ENCODE data around the gene PDZRN3. TPM values are rescaled to one million over a fixed set of nuclear protein-coding genes. Genes with fewer than 3 reads are reported as not detected.

The PDZRN3 gene
- total and polyA plus RNA-seq, 2 donors (not counting 3 experiments of a cell fraction or from before 2014, with no cell fraction given): not detected

- ChIA-PET CTCF (no interaction called here), POLR2A (no interaction called here)
- Histone ChIP-seq H3K4me3 (replicated peaks in 1 of 3; ENCODE audit: insufficient read depth in 1 of 3, low read depth in 1 of 3, low read length in 3 of 3) (no peak overlapping the region), H3K4me2 (ENCODE audit: insufficient read depth, low read length) (no peak overlapping the region), H3K9ac (replicated peaks; ENCODE audit: extremely low read depth, insufficient read depth, low read length) (no peak overlapping the region), H2AFZ (ENCODE audit: low read depth, low read length) (no peak overlapping the region), H3K79me2 (ENCODE audit: control insufficient read depth, insufficient read depth, low read length) (no peaks in the 10 kb centered on the region), H3K36me3 (ENCODE audit: control insufficient read depth in 2 of 2, extremely low read depth in 1 of 2, insufficient read depth in 2 of 2, low read length in 2 of 2) (no peaks in the 10 kb centered on the region), H3K9me3 (replicated peaks; ENCODE audit: control insufficient read depth, insufficient read depth, low read length) (no peaks in the 10 kb centered on the region), H3K9me1 (replicated peaks; ENCODE audit: control insufficient read depth, extremely low read depth, insufficient read depth, low read length) (no peaks in the 10 kb centered on the region), H4K20me1 (replicated peaks; ENCODE audit: control insufficient read depth, extremely low read depth, insufficient read depth, low read length) (no peaks in the 10 kb centered on the region), H3K4me1 (ENCODE audit: control insufficient read depth, extremely low read depth, insufficient read depth, low read length) (no peaks in the 10 kb centered on the region), H3K27me3 (ENCODE audit: control insufficient read depth in 2 of 2, insufficient read depth in 2 of 2, low read length in 2 of 2) (no peaks in the 10 kb centered on the region), H3K27ac (ENCODE audit: insufficient read depth, low read depth, low read length) (no peak overlapping the region)
- DNase-seq (ENCODE audit: low read depth, low spot score) (no peak), FAIRE-seq (no peak)
- intact Hi-C loops (cut with micrococcal nuclease): no loop called here
- no TSS peak for BruUV-seq (replicated peaks)
- dilution Hi-C loops (cut with MboI; ENCODE audit: extremely low pct_ligation_motif_present, low sequenced_read_pairs): no loop called here
- TF ChIP-seq EZH2 (IDR thresholded peaks at IDR 0.05; ENCODE audit: borderline replicate concordance, low read depth, low read length, severe bottlenecking): no peak
- TF ChIP-seq POLR2A (IDR thresholded peaks at IDR 0.05; ENCODE audit: low read depth, low read length): no peak
- no peak for TF ChIP-seq POLR2AphosphoS5 (IDR thresholded peaks at IDR 0.05; ENCODE audit: insufficient read depth, low read depth, low read length)
- no peak for TF ChIP-seq MAX (IDR thresholded peaks at IDR 0.05; ENCODE audit: insufficient read depth, insufficient read length)
- TF ChIP-seq MYC (IDR thresholded peaks at IDR 0.05; ENCODE audit: low read depth, low read length): no peak
- TF ChIP-seq FOS (IDR thresholded peaks at IDR 0.05; ENCODE audit: borderline replicate concordance, insufficient read depth, low read length): no peak
- TF ChIP-seq GATA2 (IDR thresholded peaks at IDR 0.05; ENCODE audit: insufficient read depth, insufficient read length, low read depth, low read length): no peak
- TF ChIP-seq JUN (IDR thresholded peaks at IDR 0.05; ENCODE audit: borderline replicate concordance, insufficient read depth, insufficient read length, low read depth): no peak
- TF ChIP-seq CTCF (IDR thresholded peaks at IDR 0.05; ENCODE audit: extremely low read depth in 1 of 2, insufficient read depth in 1 of 2, low read depth in 1 of 2, low read length in 2 of 2): no peak
Observed at GRCh38 chr3:73555076-73555475, 69.7 kb downstream of the PDZRN3 start.
